Brain microvascular endothelial cell (primary cell): Measurements from ENCODE around the gene MTERF2.
"Not testable (repeated sequence)": the region's sequence is repeated elsewhere in the genome, so short reads cannot be mapped to it uniquely, and the experiment has no call there.

Source experiments
- DNase-seq: peaks from one replicate; pipeline ENCODE4 v3.0.0-alpha.2; 2020
- H3K27ac ChIP-seq: fragments of 250-450 bp; sonication (Bioruptor Pico); 2 replicates; pipeline ENCODE4 v1.5.1; 2020; ENCODE audit warnings: mild to moderate bottlenecking, moderate library complexity
- H3K27me3 ChIP-seq: fragments of 250-450 bp; sonication (Bioruptor Pico); replicated peaks from 2 replicates; pipeline ENCODE4 v1.5.1; 2020; ENCODE audit warnings: mild to moderate bottlenecking
- H3K36me3 ChIP-seq: fragments of 250-450 bp; sonication (Bioruptor Pico); replicated peaks from 2 replicates; pipeline ENCODE4 v1.5.1; 2020; ENCODE audit warnings: mild to moderate bottlenecking
- H3K4me3 ChIP-seq: 2 replicates; pipeline ENCODE4 v1.5.1; 2011; ENCODE audit warnings: low read depth, mild to moderate bottlenecking, control low read depth, low read length, moderate library complexity
- CTCF ChIP-seq: IDR thresholded peaks from 2 replicates; pipeline ENCODE4 v1.5.1; 2011; ENCODE audit warnings: low read depth, mild to moderate bottlenecking, moderate library complexity, low read length, control low read depth, inconsistent platforms; ENCODE audit errors: missing control alignments
- in situ Hi-C: cut with HindIII; loops from 2 replicates; pipeline ENCODE4 v1.10.0; 2017; ENCODE audit warnings: low sequenced_read_pairs, low pct_ligation_motif_present

MTERF2 gene

GRCh38 chr12:107017042-107017441 is 30.1 kb upstream of the MTERF2 start:
- no peak for TF ChIP-seq CTCF
- Histone ChIP-seq H3K27me3 (no peaks in the 10 kb centered on the region), H3K27ac (no peak overlapping the region), H3K36me3 (no peaks in the 10 kb centered on the region), H3K4me3 (no peak overlapping the region)
- DNase-seq: no peak
- in situ Hi-C loops: no loop called here

- Histone ChIP-seq H3K27ac (no peak overlapping the region), H3K36me3 (no peaks in the 10 kb centered on the region), H3K27me3 (no peaks in the 10 kb centered on the region), H3K4me3 (no peak overlapping the region)
- peak; percentile 24 for TF ChIP-seq CTCF
- in situ Hi-C loops: no loop called here
- no peak for DNase-seq
Observed at GRCh38 chr12:107014055-107014454, 27.1 kb upstream of the MTERF2 start.

- H3K36me3 ChIP-seq: no peaks in the 10 kb centered on the region
- H3K27ac ChIP-seq: no peak overlapping the region
- in situ Hi-C loops: no loop called here
- H3K4me3 ChIP-seq: no peak overlapping the region
- no peak for DNase-seq
- TF ChIP-seq CTCF: no peak
- H3K27me3 ChIP-seq: no peaks in the 10 kb centered on the region
Observed at GRCh38 chr12:107012736-107013425, 25.9 kb upstream of the MTERF2 start.

- H3K27ac ChIP-seq: no peak overlapping the region
- H3K36me3 ChIP-seq: no peaks in the 10 kb centered on the region
- in situ Hi-C loops: no loop called here
- no peak for TF ChIP-seq CTCF
- no peak for DNase-seq
- no peaks in the 10 kb centered on the region for H3K27me3 ChIP-seq
- H3K4me3 ChIP-seq: no peak overlapping the region
Observed at GRCh38 chr12:107011519-107011918, 24.6 kb upstream of the MTERF2 start.

GRCh38 chr12:107007411-107007810 is 20.5 kb upstream of the MTERF2 start:
- Histone ChIP-seq H3K27ac (no peak overlapping the region), H3K27me3 (no peaks in the 10 kb centered on the region), H3K36me3 (no peaks in the 10 kb centered on the region), H3K4me3 (no peak overlapping the region)
- no peak for DNase-seq
- TF ChIP-seq CTCF: no peak
- in situ Hi-C loops: no loop called here

- DNase-seq, H3K36me3 ChIP-seq, H3K27me3 ChIP-seq, in situ Hi-C loops, H3K27ac ChIP-seq, H3K4me3 ChIP-seq: not testable (repeated sequence)
Observed at GRCh38 chr12:107002665-107003064, 15.7 kb upstream of the MTERF2 start.
